Stimulated activated CD4-positive, alpha-beta T cell treated with anti-CD3 and anti-CD28 coated beads, Interleukin-4, amount 100 ng/mL, for 24 hours (primary cell): ENCODE results near the gene SLC7A5.
"Not testable (repeated sequence)": the region's sequence is repeated elsewhere in the genome, so short reads cannot be mapped to it uniquely, and the experiment has no call there.

Source experiments
- DNase-seq: peaks from one replicate; pipeline ENCODE4 v3.0.0-alpha.2; 2020

SLC7A5 gene

GRCh38 chr16:87869061-87869878, at the start of gene SLC7A5:
Gene SLC7A5, minus strand, starts transcription at chr16:87869507. Its CDS starts 85 bp downstream, at chr16:87869422.
- DNase-seq: peak; percentile 90

GRCh38 chr16:87918338-87918737, 49.0 kb upstream of the SLC7A5 start:
- no peak for DNase-seq

GRCh38 chr16:87917503-87917902, 48.2 kb upstream of the SLC7A5 start:
- DNase-seq: no peak

- no peak for DNase-seq
These were observed 45.5 kb upstream of the SLC7A5 start for GRCh38 chr16:87914812-87915211.

- DNase-seq: not testable (repeated sequence)
These were observed 44.9 kb upstream of the SLC7A5 start for GRCh38 chr16:87914021-87914725.

- DNase-seq: not testable (repeated sequence)
These were observed 43.4 kb upstream of the SLC7A5 start for GRCh38 chr16:87912691-87913090.

- not testable (repeated sequence) for DNase-seq
These were observed 41.9 kb upstream of the SLC7A5 start for GRCh38 chr16:87911106-87911763.

- peak; percentile 89 for DNase-seq
These were observed 40.1 kb upstream of the SLC7A5 start for GRCh38 chr16:87909203-87909935.

- not testable (repeated sequence) for DNase-seq
These were observed 38.8 kb upstream of the SLC7A5 start for GRCh38 chr16:87908101-87908500.

- not testable (repeated sequence) for DNase-seq
These were observed 36.2 kb upstream of the SLC7A5 start for GRCh38 chr16:87905521-87905920.

GRCh38 chr16:87904963-87905362, 35.7 kb upstream of the SLC7A5 start:
- not testable (repeated sequence) for DNase-seq

GRCh38 chr16:87900489-87900888, 31.2 kb upstream of the SLC7A5 start:
- DNase-seq: not testable (repeated sequence)

GRCh38 chr16:87897521-87898505, 28.5 kb upstream of the SLC7A5 start:
- DNase-seq: peak; percentile 58

- DNase-seq: not testable (repeated sequence)
These were observed 27.7 kb upstream of the SLC7A5 start for GRCh38 chr16:87896924-87897520.

- DNase-seq: peak; percentile 14
These were observed 27.0 kb upstream of the SLC7A5 start for GRCh38 chr16:87896176-87896890.

GRCh38 chr16:87895641-87896141, 26.4 kb upstream of the SLC7A5 start:
- DNase-seq: peak; percentile 89

GRCh38 chr16:87894005-87894404, 24.7 kb upstream of the SLC7A5 start:
- not testable (repeated sequence) for DNase-seq

- no peak for DNase-seq
These were observed 22.5 kb upstream of the SLC7A5 start for GRCh38 chr16:87891764-87892163.

- DNase-seq: peak; percentile 38
These were observed 20.5 kb upstream of the SLC7A5 start for GRCh38 chr16:87889762-87890161.

- DNase-seq: not testable (repeated sequence)
These were observed 19.0 kb upstream of the SLC7A5 start for GRCh38 chr16:87888346-87888745.
